ENCODE data around the gene ZNF618.

GRCh38 chr9:113895526-113895925 lies 19.4 kb downstream of the ZNF618 start:
- TF ChIP-seq CTCF (IDR thresholded peaks at IDR 0.05) (no peak), EP300 (IDR thresholded peaks at IDR 0.05) (no peak), POLR2AphosphoS5 (IDR thresholded peaks at IDR 0.05) (no peak)
